Ishikawa (cell line): ENCODE results near the gene WNT11.

ENCODE experiments used
- CEBPB ChIP-seq: IDR thresholded peaks from 2 replicates; pipeline ENCODE4 v1.6.1; 2012
- CREB1 ChIP-seq: IDR thresholded peaks from 2 replicates; pipeline ENCODE4 v1.6.1; 2012; ENCODE audit warnings: low read depth
- EGR1 ChIP-seq: IDR thresholded peaks from 2 replicates; pipeline ENCODE4 v1.6.1; 2012
- EP300 ChIP-seq: IDR thresholded peaks from 2 replicates; pipeline ENCODE4 v1.6.1; 2012; ENCODE audit warnings: borderline replicate concordance
- FOXM1 ChIP-seq: IDR thresholded peaks from 2 replicates; pipeline ENCODE4 v1.6.1; 2012; ENCODE audit warnings: low read depth, borderline replicate concordance
- MAX ChIP-seq: IDR thresholded peaks from 2 replicates; pipeline ENCODE4 v1.6.1; 2012
- NFIC ChIP-seq: IDR thresholded peaks from 2 replicates; pipeline ENCODE4 v1.6.1; 2012
- RAD21 ChIP-seq: IDR thresholded peaks from 2 replicates; pipeline ENCODE4 v1.6.1; 2012; ENCODE audit warnings: low read depth
- REST ChIP-seq: IDR thresholded peaks from 2 replicates; pipeline ENCODE4 v1.6.1; 2012; ENCODE audit warnings: low read depth, mild to moderate bottlenecking
- TAF1 ChIP-seq: IDR thresholded peaks from 2 replicates; pipeline ENCODE4 v1.6.1; 2012; ENCODE audit warnings: low read depth, mild to moderate bottlenecking
- TCF12 ChIP-seq: IDR thresholded peaks from 2 replicates; pipeline ENCODE4 v1.6.1; 2012; ENCODE audit warnings: low read depth
- TEAD4 ChIP-seq: IDR thresholded peaks from 2 replicates; pipeline ENCODE4 v1.6.1; 2012
- USF1 ChIP-seq: IDR thresholded peaks from 2 replicates; pipeline ENCODE4 v1.6.1; 2012
- YY1 ChIP-seq: IDR thresholded peaks from 2 replicates; pipeline ENCODE4 v1.6.1; 2012; ENCODE audit warnings: low read depth
- ZBTB7A ChIP-seq: IDR thresholded peaks from 2 replicates; pipeline ENCODE4 v1.6.1; 2012; ENCODE audit warnings: low read depth

WNT11 gene

GRCh38 chr11:76234021-76234415, 27.7 kb upstream of the WNT11 start:
- TF ChIP-seq ZBTB7A (no peak), YY1 (no peak), CEBPB (no peak), EGR1 (no peak), MAX (no peak), TCF12 (no peak), EP300 (no peak), FOXM1 (no peak), TAF1 (no peak), RAD21 (no peak), NFIC (no peak)

- TF ChIP-seq ZBTB7A: no peak
Observed at GRCh38 chr11:76233196-76233921, 27.1 kb upstream of the WNT11 start.

- TF ChIP-seq ZBTB7A: no peak
- TF ChIP-seq TAF1: no peak
- no peak for TF ChIP-seq CREB1
- no peak for TF ChIP-seq TEAD4
- TF ChIP-seq USF1: no peak
- no peak for TF ChIP-seq EGR1
- TF ChIP-seq RAD21: no peak
- TF ChIP-seq YY1: no peak
- no peak for TF ChIP-seq TCF12
- TF ChIP-seq REST: no peak
- TF ChIP-seq MAX: no peak
- no peak for TF ChIP-seq NFIC
- no peak for TF ChIP-seq EP300
- no peak for TF ChIP-seq FOXM1
- no peak for TF ChIP-seq CEBPB
Observed at GRCh38 chr11:76232026-76232665, 25.8 kb upstream of the WNT11 start.

- TF ChIP-seq CEBPB: no peak
- no peak for TF ChIP-seq FOXM1
- TF ChIP-seq TCF12: no peak
- no peak for TF ChIP-seq CREB1
- no peak for TF ChIP-seq NFIC
- no peak for TF ChIP-seq TEAD4
- no peak for TF ChIP-seq RAD21
- no peak for TF ChIP-seq YY1
- no peak for TF ChIP-seq REST
- TF ChIP-seq EGR1: no peak
- TF ChIP-seq MAX: no peak
- TF ChIP-seq EP300: no peak
- no peak for TF ChIP-seq ZBTB7A
- TF ChIP-seq USF1: no peak
- no peak for TF ChIP-seq TAF1
Observed at GRCh38 chr11:76231121-76231738, 24.9 kb upstream of the WNT11 start.

- TF ChIP-seq TEAD4: no peak
- TF ChIP-seq EGR1: no peak
- TF ChIP-seq EP300: no peak
- TF ChIP-seq TCF12: no peak
- no peak for TF ChIP-seq USF1
- no peak for TF ChIP-seq FOXM1
- TF ChIP-seq YY1: no peak
- no peak for TF ChIP-seq NFIC
- TF ChIP-seq MAX: no peak
- TF ChIP-seq TAF1: no peak
- TF ChIP-seq CREB1: no peak
Observed at GRCh38 chr11:76230392-76230791, 24.1 kb upstream of the WNT11 start.
